CD4-positive, alpha-beta T cell (primary cell): ENCODE measurements around the gene LYAR. TPM values are rescaled to one million over a fixed set of nuclear protein-coding genes. Genes with fewer than 3 reads are reported as not detected.

Experiments used
- ATAC-seq: fragments of 200-7000 bp; cut with Tn5 transposase; one replicate; pipeline ENCODE4 v1.10.0; 2022; ENCODE audit warnings: mild to moderate bottlenecking; ENCODE audit not compliant: poor library complexity
- CTCF ChIA-PET: fragments of 350-600 bp; sonication (Branson Sonifier 250); formaldehyde crosslinking; loops from one replicate; lab custom pipeline; 2021; ENCODE audit warnings: antibody characterized with exemption, inconsistent platforms; lab: Charles Lee
- POLR2A ChIA-PET: fragments of 350-600 bp; sonication (Branson Sonifier 250); formaldehyde crosslinking; loops from one replicate; lab custom pipeline; 2021; ENCODE audit warnings: antibody characterized with exemption, inconsistent platforms; lab: Charles Lee
- DNase-seq, 14 experiments: peaks; one replicate each; pipeline ENCODE4 v3.0.0-alpha.2; 2013 to 2020; ENCODE audit warnings: mixed read lengths in 2 of 14
- H3K27ac ChIP-seq, 2 donors: one replicate each; pipeline versions ENCODE4 v1.5.1 to v1.7.0; 2013; ENCODE audit warnings: low read length in 2 of 2, low read depth in 1 of 2, mild to moderate bottlenecking in 1 of 2
- H3K27me3 ChIP-seq, 2 experiments: 1 replicate in 1 of 2; 2 replicates in 1 of 2; pipeline versions ENCODE4 v1.6.1 to v1.7.0; 2013; ENCODE audit warnings: low read length in 2 of 2, control low read depth in 1 of 2, mild to moderate bottlenecking in 1 of 2, moderate library complexity in 1 of 2; ENCODE audit not compliant: insufficient read depth in 2 of 2, control insufficient read depth in 1 of 2
- H3K36me3 ChIP-seq: one replicate; pipeline ENCODE4 v1.6.1; 2013; ENCODE audit warnings: low read length, control low read depth; ENCODE audit not compliant: insufficient read depth
- H3K4me1 ChIP-seq: one replicate; pipeline ENCODE4 v1.6.1; 2013; ENCODE audit warnings: low read length, control low read depth; ENCODE audit not compliant: insufficient read depth
- H3K4me3 ChIP-seq: one replicate; pipeline ENCODE4 v1.5.1; 2013; ENCODE audit warnings: mild to moderate bottlenecking, low read length, moderate library complexity
- H3K9me3 ChIP-seq, 2 experiments: 1 replicate in 1 of 2; 2 replicates in 1 of 2; pipeline versions ENCODE4 v1.6.1 to v1.7.0; 2013; ENCODE audit warnings: low read length in 2 of 2, mild to moderate bottlenecking in 2 of 2, control low read depth in 1 of 2, moderate library complexity in 1 of 2; ENCODE audit not compliant: control insufficient read depth in 1 of 2, insufficient read depth in 1 of 2
- H3K27ac Mint-ChIP-seq: one replicate; pipeline ENCODE4 v1.8.0; 2020; ENCODE audit warnings: mixed read lengths
- H3K27me3 Mint-ChIP-seq: one replicate; pipeline ENCODE4 v1.8.0; 2021; ENCODE audit warnings: mixed read lengths
- H3K36me3 Mint-ChIP-seq: one replicate; pipeline ENCODE4 v1.8.0; 2021; ENCODE audit warnings: low read depth, mixed read lengths
- H3K4me1 Mint-ChIP-seq: one replicate; pipeline ENCODE4 v1.8.0; 2021; ENCODE audit warnings: low read depth, mixed read lengths
- H3K4me3 Mint-ChIP-seq: one replicate; pipeline ENCODE4 v1.8.0; 2020; ENCODE audit warnings: mild to moderate bottlenecking, mixed read lengths
- H3K9me3 Mint-ChIP-seq: one replicate; pipeline ENCODE4 v1.8.0; 2020; ENCODE audit warnings: mixed read lengths
- intact Hi-C, 2 experiments: fragments of 100-400 bp; cut with DNase I in 1 of 2; cut with micrococcal nuclease in 1 of 2; formaldehyde crosslinking; loops; one replicate each; pipeline versions ENCODE4 v1.15.1 to v1.9.0; 2023 to 2025; cut with DNase I, micrococcal nuclease
- total RNA-seq, 174 experiments: library from RNA in 2 of 174; stranded (reverse) in 2 of 174; gene quantifications; one replicate each; pipeline ENCODE4 v1.2.3 and lab custom pipeline; 2021 to 2026
- TF ChIP-seq, protein P1 (sequence below): fragments of 200-600 bp; IDR thresholded peaks from one replicate; pipeline ENCODE4 v1.8.0; 2022; ENCODE audit warnings: antibody characterized with exemption, mild to moderate bottlenecking

LYAR gene
- total RNA-seq, 2 experiments from 2014 or later, result 13.8 to 13.9 TPM

DNA sequence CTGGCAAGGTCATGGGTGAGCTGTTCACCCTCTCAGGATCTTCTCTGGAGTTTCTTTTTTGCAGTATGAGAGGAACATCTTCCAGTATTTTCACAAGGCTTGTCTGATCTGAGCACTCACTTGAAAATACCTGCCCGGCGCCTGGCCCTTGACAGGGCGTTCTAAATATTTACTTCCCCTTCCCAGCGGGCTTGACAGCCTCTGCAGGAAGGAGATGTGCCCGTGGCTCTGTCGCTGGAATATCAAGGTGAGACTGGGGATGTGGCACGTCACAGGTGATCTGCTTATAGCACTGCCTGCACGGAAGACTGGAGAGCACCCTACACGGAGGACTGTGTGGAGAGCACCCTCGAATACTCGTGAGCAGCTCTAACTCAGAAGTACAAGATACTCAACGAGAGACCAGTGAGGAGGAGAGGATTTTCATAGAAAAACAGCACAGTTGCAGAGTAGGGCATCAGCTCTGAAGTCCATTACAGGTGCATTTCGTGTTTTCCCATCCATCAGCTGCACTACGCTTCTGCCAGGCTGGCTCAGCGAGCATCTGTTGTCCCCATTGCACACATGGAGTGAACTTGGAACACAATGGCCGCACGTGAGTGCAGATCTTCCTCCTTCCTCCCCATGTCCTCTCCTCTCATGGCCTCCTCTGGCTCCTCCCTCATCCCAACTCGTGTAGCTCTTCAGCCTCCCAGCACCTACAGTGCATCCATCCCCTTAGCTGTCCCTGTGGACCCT, 32.2 kb upstream of the LYAR start:
- Mint-ChIP-seq H3K4me1 (no peaks in the 10 kb centered on the region), H3K4me3 (no peak overlapping the region), H3K9me3 (no peaks in the 10 kb centered on the region), H3K27me3 (no peaks in the 10 kb centered on the region), H3K27ac (no peak overlapping the region), H3K36me3 (peaks cover 54% of the 10 kb centered on the region)
- intact Hi-C loops, result no loop called here
- Histone ChIP-seq H3K36me3 (peaks cover 26% of the 10 kb centered on the region), H3K4me1 (no peaks in the 10 kb centered on the region), H3K27ac (no peak overlapping the region), H3K4me3 (no peak overlapping the region), H3K9me3 (no peaks in the 10 kb centered on the region), H3K27me3 (no peaks in the 10 kb centered on the region)
- DNase-seq, result no peak
- ATAC-seq, result no peak
- ChIA-PET CTCF (no interaction called here), POLR2A (no interaction called here)
- TF ChIP-seq, protein P1, sequence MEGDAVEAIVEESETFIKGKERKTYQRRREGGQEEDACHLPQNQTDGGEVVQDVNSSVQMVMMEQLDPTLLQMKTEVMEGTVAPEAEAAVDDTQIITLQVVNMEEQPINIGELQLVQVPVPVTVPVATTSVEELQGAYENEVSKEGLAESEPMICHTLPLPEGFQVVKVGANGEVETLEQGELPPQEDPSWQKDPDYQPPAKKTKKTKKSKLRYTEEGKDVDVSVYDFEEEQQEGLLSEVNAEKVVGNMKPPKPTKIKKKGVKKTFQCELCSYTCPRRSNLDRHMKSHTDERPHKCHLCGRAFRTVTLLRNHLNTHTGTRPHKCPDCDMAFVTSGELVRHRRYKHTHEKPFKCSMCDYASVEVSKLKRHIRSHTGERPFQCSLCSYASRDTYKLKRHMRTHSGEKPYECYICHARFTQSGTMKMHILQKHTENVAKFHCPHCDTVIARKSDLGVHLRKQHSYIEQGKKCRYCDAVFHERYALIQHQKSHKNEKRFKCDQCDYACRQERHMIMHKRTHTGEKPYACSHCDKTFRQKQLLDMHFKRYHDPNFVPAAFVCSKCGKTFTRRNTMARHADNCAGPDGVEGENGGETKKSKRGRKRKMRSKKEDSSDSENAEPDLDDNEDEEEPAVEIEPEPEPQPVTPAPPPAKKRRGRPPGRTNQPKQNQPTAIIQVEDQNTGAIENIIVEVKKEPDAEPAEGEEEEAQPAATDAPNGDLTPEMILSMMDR, result no peak

DNA sequence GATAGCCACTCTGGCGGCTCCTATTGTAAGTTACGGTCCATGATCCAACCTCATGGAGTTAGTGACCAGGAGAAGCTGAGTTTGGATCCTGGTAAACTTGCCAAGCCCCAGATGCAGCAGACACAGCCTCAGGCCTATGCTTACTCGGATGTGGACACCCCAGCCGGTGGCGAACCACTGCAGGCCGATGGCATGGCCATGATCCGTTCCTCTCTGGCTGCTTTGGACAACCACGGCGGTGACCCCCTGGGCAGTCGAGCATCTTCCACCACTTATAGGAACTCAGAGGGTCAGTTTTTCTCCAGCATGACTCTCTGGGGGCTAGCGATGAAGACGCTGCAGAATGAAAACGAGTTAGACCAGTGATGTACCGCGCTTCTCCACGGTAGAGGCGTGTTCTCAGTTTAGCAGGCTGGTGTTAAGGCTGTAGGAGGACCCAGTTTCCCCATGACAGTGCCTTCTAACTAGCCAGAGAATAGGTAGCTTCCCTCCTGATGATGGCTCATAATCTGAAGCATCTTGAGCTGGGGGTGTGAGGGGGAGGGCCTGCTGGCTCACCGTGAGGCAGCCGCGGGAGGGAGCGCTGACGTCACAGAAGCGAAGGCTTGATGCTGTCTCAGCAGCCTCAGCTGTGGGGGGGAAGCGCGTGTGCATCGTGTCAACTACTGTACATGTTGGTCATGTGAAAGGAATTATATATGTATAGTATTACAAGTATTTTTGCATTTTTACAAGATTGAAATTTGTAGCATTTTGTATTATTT, 31.2 kb upstream of the LYAR start:
- intact Hi-C loops, result no loop called here
- DNase-seq, result no peak
- H3K4me3 Mint-ChIP-seq, result no peak overlapping the region
- ATAC-seq, result no peak
- H3K27me3 Mint-ChIP-seq, result no peaks in the 10 kb centered on the region
- Histone ChIP-seq H3K4me1 (no peaks in the 10 kb centered on the region), H3K9me3 (no peaks in the 10 kb centered on the region), H3K27me3 (no peaks in the 10 kb centered on the region), H3K4me3 (no peak overlapping the region), H3K36me3 (peaks cover 36% of the 10 kb centered on the region), H3K27ac (no peak overlapping the region)
- ChIA-PET POLR2A (no interaction called here), CTCF (no interaction called here)
- TF ChIP-seq, protein P1, result no peak
- H3K9me3 Mint-ChIP-seq, result no peaks in the 10 kb centered on the region
- peaks cover 64% of the 10 kb centered on the region for H3K36me3 Mint-ChIP-seq
- no peak overlapping the region for H3K27ac Mint-ChIP-seq
- H3K4me1 Mint-ChIP-seq, result no peaks in the 10 kb centered on the region

DNA sequence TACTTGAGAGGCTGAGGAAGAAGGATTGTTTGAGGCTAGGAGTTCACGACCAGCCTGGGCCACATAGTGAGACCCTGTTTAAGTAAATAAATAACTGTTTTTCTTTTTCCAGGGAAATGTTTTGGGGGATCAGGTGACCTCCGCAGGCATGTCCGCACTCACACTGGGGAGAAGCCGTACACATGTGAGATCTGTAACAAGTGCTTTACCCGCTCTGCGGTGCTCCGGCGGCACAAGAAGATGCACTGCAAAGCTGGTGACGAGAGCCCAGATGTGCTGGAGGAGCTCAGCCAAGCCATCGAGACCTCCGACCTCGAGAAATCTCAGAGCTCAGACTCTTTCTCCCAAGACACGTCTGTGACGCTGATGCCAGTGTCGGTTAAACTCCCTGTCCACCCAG, 30.6 kb upstream of the LYAR start:
- Histone ChIP-seq H3K9me3 (no peaks in the 10 kb centered on the region), H3K4me3 (no peak overlapping the region), H3K27me3 (no peaks in the 10 kb centered on the region), H3K4me1 (no peaks in the 10 kb centered on the region), H3K36me3 (peaks cover 42% of the 10 kb centered on the region), H3K27ac (no peak overlapping the region)
- ChIA-PET CTCF (no interaction called here), POLR2A (no interaction called here)
- H3K4me1 Mint-ChIP-seq, result no peaks in the 10 kb centered on the region
- TF ChIP-seq, protein P1, result no peak
- no peak overlapping the region for H3K4me3 Mint-ChIP-seq
- no peaks in the 10 kb centered on the region for H3K9me3 Mint-ChIP-seq
- H3K27ac Mint-ChIP-seq, result no peak overlapping the region
- DNase-seq (no peak), ATAC-seq (no peak)
- no peaks in the 10 kb centered on the region for H3K27me3 Mint-ChIP-seq
- intact Hi-C loops, result no loop called here
- H3K36me3 Mint-ChIP-seq, result peaks cover 70% of the 10 kb centered on the region
